OCI-LY7 (cell line): ENCODE measurements around the gene MPPED2. TPM values are rescaled to one million over a fixed set of nuclear protein-coding genes. Genes with fewer than 3 reads are reported as not detected.

Experiments
- BruUV-seq: library from RNA; stranded (reverse); fragments of 400-500 nt; replicated peaks from 2 replicates; lab custom pipeline; 2021; lab: Mats Ljungman, UMichigan
- CTCF ChIA-PET: fragments of 300-600 bp; sonication (Branson Sonifier 250); formaldehyde crosslinking; loops from one replicate; lab custom pipeline; 2022; ENCODE audit warnings: antibody characterized with exemption; ENCODE audit not compliant: unreplicated experiment; lab: Charles Lee
- POLR2A ChIA-PET: fragments of 300-600 bp; sonication (Branson Sonifier 250); formaldehyde crosslinking; loops from one replicate; lab custom pipeline; 2022; ENCODE audit warnings: antibody characterized with exemption; lab: Charles Lee
- DNase-seq: peaks from one replicate; pipeline ENCODE4 v3.0.0-alpha.2; 2015; ENCODE audit warnings: low spot score
- H2AFZ ChIP-seq: fragments of 200-600 bp; sonication (generic), shearing (Covaris generic); 2 replicates; pipeline ENCODE4 v1.6.1; 2014; ENCODE audit warnings: mild to moderate bottlenecking, antibody characterized with exemption, low read length, moderate library complexity
- H3K27ac ChIP-seq: fragments of 200-600 bp; sonication (generic); 2 replicates; pipeline ENCODE4 v1.5.1; 2014; ENCODE audit warnings: mixed run types, low read depth, mild to moderate bottlenecking, moderate library complexity, low read length, inconsistent platforms; ENCODE audit not compliant: poor library complexity, severe bottlenecking
- H3K36me3 ChIP-seq: fragments of 200-600 bp; sonication (generic); 2 replicates; pipeline ENCODE4 v1.6.1; 2014; ENCODE audit warnings: mild to moderate bottlenecking, antibody characterized with exemption, low read length, moderate library complexity, mixed read lengths; ENCODE audit not compliant: insufficient read depth
- H3K4me1 ChIP-seq: fragments of 200-600 bp; sonication (generic); 2 replicates; pipeline ENCODE4 v1.5.1; 2014; ENCODE audit warnings: mild to moderate bottlenecking, low read length; ENCODE audit not compliant: insufficient read depth, poor library complexity, severe bottlenecking
- H3K4me2 ChIP-seq: fragments of 200-600 bp; sonication (generic); 2 replicates; pipeline ENCODE4 v1.6.1; 2014; ENCODE audit warnings: mild to moderate bottlenecking, low read length
- H3K4me3 ChIP-seq: fragments of 200-600 bp; sonication (generic); 2 replicates; pipeline ENCODE4 v1.5.1; 2014; ENCODE audit warnings: mild to moderate bottlenecking, low read depth, low read length; ENCODE audit not compliant: poor library complexity, severe bottlenecking
- H3K79me2 ChIP-seq: fragments of 200-600 bp; sonication (generic); 2 replicates; pipeline ENCODE4 v1.6.1; 2016; ENCODE audit warnings: low read depth, mild to moderate bottlenecking, low read length, moderate library complexity, mixed read lengths; ENCODE audit not compliant: insufficient read depth
- H3K9me2 ChIP-seq: fragments of 200-600 bp; sonication (generic); 2 replicates; pipeline ENCODE4 v1.6.1; 2016; ENCODE audit warnings: mild to moderate bottlenecking, low read length, mixed read lengths; ENCODE audit not compliant: insufficient read depth
- H3K9me3 ChIP-seq: fragments of 200-600 bp; sonication (generic); 2 replicates; pipeline ENCODE4 v1.6.1; 2014; ENCODE audit warnings: mild to moderate bottlenecking, mixed run types, low read length, mixed read lengths
- H4K20me1 ChIP-seq: fragments of 200-600 bp; sonication (generic); 2 replicates; pipeline ENCODE4 v1.6.1; 2014; ENCODE audit warnings: mild to moderate bottlenecking, antibody characterized with exemption, low read length, moderate library complexity, mixed read lengths; ENCODE audit not compliant: insufficient read depth
- CTCF ChIP-seq: fragments of 200-600 bp; sonication (generic); conservative IDR thresholded peaks from 2 replicates; pipeline ENCODE4 v1.5.1; 2014; ENCODE audit warnings: mild to moderate bottlenecking, antibody characterized with exemption, low read length, moderate library complexity, mixed read lengths
- EZH2phosphoT487 ChIP-seq: fragments of 200-600 bp; sonication (generic); IDR thresholded peaks from 2 replicates; pipeline ENCODE4 v1.6.1; 2018; ENCODE audit warnings: low read depth, borderline replicate concordance, mild to moderate bottlenecking, mixed run types, antibody characterized with exemption, low read length, moderate library complexity, mixed read lengths
- intact Hi-C: fragments of 100-400 bp; cut with micrococcal nuclease; formaldehyde crosslinking; loops from one replicate; pipeline ENCODE4 v1.10.0; 2022; ENCODE audit not compliant: unreplicated experiment
- total RNA-seq, 2 experiments: library from RNA; depleted of rRNA in 1 of 2; stranded (reverse); fragments of >200 nt in 1 of 2; shearing (Covaris generic) in 1 of 2; gene quantifications; 2 replicates each; pipeline ENCODE4 v1.2.3, GENCODE V29; 2014 to 2022

MPPED2 gene
- total RNA-seq, 2 experiments from 2014 or later = not detected

GRCh38 chr11:30455025-30455424, 131.1 kb downstream of the MPPED2 start:
- DNase-seq = no peak
- no peaks in the 10 kb centered on the region for H4K20me1 ChIP-seq
- no peaks in the 10 kb centered on the region for H3K36me3 ChIP-seq
- no peaks in the 10 kb centered on the region for H3K9me3 ChIP-seq
- intact Hi-C loops = no loop called here
- POLR2A ChIA-PET = no interaction called here
- no peaks in the 10 kb centered on the region for H3K4me1 ChIP-seq
- no peak overlapping the region for H3K4me3 ChIP-seq
- CTCF ChIA-PET = no interaction called here
- H3K27ac ChIP-seq = no peak overlapping the region
- BruUV-seq = no TSS peak
- H3K79me2 ChIP-seq = no peaks in the 10 kb centered on the region
- no peak for TF ChIP-seq EZH2phosphoT487
- no peak for TF ChIP-seq CTCF
- H2AFZ ChIP-seq = no peak overlapping the region
- no peaks in the 10 kb centered on the region for H3K9me2 ChIP-seq
- no peak overlapping the region for H3K4me2 ChIP-seq

GRCh38 chr11:30454541-30454940, 131.6 kb downstream of the MPPED2 start:
- POLR2A ChIA-PET = no interaction called here
- Histone ChIP-seq H3K4me3 (no peak overlapping the region), H3K9me2 (no peaks in the 10 kb centered on the region), H3K27ac (no peak overlapping the region), H3K36me3 (no peaks in the 10 kb centered on the region), H3K79me2 (no peaks in the 10 kb centered on the region), H3K4me2 (no peak overlapping the region), H2AFZ (no peak overlapping the region), H4K20me1 (no peaks in the 10 kb centered on the region), H3K9me3 (no peaks in the 10 kb centered on the region), H3K4me1 (no peaks in the 10 kb centered on the region)
- DNase-seq = no peak
- intact Hi-C loops = no loop called here
- CTCF ChIA-PET = no interaction called here
- TF ChIP-seq EZH2phosphoT487 (no peak), CTCF (no peak)
- BruUV-seq = no TSS peak

- H3K4me2 ChIP-seq = 0 out of 2 replicates have a peak overlapping the region, but pooled peaks have one; percentile 16
- no peak overlapping the region for H3K27ac ChIP-seq
- no peaks in the 10 kb centered on the region for H3K79me2 ChIP-seq
- ChIA-PET POLR2A (no interaction called here), CTCF (no interaction called here)
- TF ChIP-seq EZH2phosphoT487 (no peak), CTCF (no peak)
- no peaks in the 10 kb centered on the region for H3K9me2 ChIP-seq
- H3K9me3 ChIP-seq = no peaks in the 10 kb centered on the region
- peak; percentile 2 for DNase-seq
- no TSS peak for BruUV-seq
- no peak overlapping the region for H3K4me3 ChIP-seq
- no peak overlapping the region for H2AFZ ChIP-seq
- no peaks in the 10 kb centered on the region for H3K36me3 ChIP-seq
- H4K20me1 ChIP-seq = no peaks in the 10 kb centered on the region
- intact Hi-C loops = no loop called here
- no peaks in the 10 kb centered on the region for H3K4me1 ChIP-seq
Measured at GRCh38 chr11:30454111-30454510, 132.0 kb downstream of the MPPED2 start.
